ENCODE results near the gene CSMD2. TPM values are rescaled to one million over a fixed set of nuclear protein-coding genes. Genes with fewer than 3 reads are reported as not detected.

Gene CSMD2
- total and polyA plus RNA-seq, 2 of the 4 experiments (the other 2 are of a cell fraction), result under 0.01 to 0.36 TPM

- Histone ChIP-seq H3K23ac (ENCODE audit: low read depth, low read length) (no peak overlapping the region), H2AFZ (replicated peaks; ENCODE audit: low read length, poor library complexity) (no peak overlapping the region), H4K91ac (ENCODE audit: insufficient read depth, low read depth, low read length) (no peak overlapping the region), H2BK15ac (ENCODE audit: low read depth, low read length) (no peak overlapping the region), H3K9ac (ENCODE audit: low read depth, low read length) (no peak overlapping the region), H2AK9ac (replicated peaks; ENCODE audit: low read depth, low read length, poor library complexity) (no peak overlapping the region), H3K27ac (ENCODE audit: insufficient read depth, low read length) (no peak overlapping the region), H2BK5ac (ENCODE audit: low read depth, low read length, poor library complexity, severe bottlenecking) (no peak overlapping the region), H4K20me1 (ENCODE audit: insufficient read depth, low read length) (no peaks in the 10 kb centered on the region), H3K79me1 (ENCODE audit: low read depth in 1 of 2, low read length in 2 of 2) (no peaks in the 10 kb centered on the region), H3K4me1 (ENCODE audit: control insufficient read depth, insufficient read depth, low read length) (no peaks in the 10 kb centered on the region; the same call in 1 of the 2 replicates), H3K36me3 (ENCODE audit: control insufficient read depth, insufficient read depth, low read length) (no peaks in the 10 kb centered on the region), H3K4me3 (ENCODE audit: insufficient read depth, low read depth, low read length) (no peak overlapping the region), H3K27me3 (ENCODE audit: control insufficient read depth, insufficient read depth, low read length) (no peaks in the 10 kb centered on the region), H3K9me3 (ENCODE audit: control insufficient read depth, insufficient read depth, low read length) (peaks cover 42% of the 10 kb centered on the region), H3K18ac (ENCODE audit: low read depth, low read length) (no peak overlapping the region), H4K5ac (ENCODE audit: low read depth, low read length) (no peak overlapping the region), H3K56ac (ENCODE audit: extremely low read depth, insufficient read depth, low read length) (no peak overlapping the region), H3K4ac (ENCODE audit: low read depth, low read length) (no peak overlapping the region), H2AK5ac (ENCODE audit: low read depth, low read length) (no peak overlapping the region), H3K14ac (replicated peaks; ENCODE audit: low read depth, low read length) (no peak overlapping the region), H3K9me1 (ENCODE audit: insufficient read depth, low read length) (no peaks in the 10 kb centered on the region), H2BK120ac (ENCODE audit: low read depth, low read length) (no peak overlapping the region), H2BK20ac (ENCODE audit: low read depth, low read length) (no peak overlapping the region), H4K8ac (ENCODE audit: low read depth in 2 of 2, low read length in 2 of 2) (no peak overlapping the region), H3K4me2 (ENCODE audit: low read depth, low read length) (no peak overlapping the region)
- dilution Hi-C loops (cut with HindIII; ENCODE audit: low sequenced_read_pairs, unreplicated experiment), result no loop called here
- POLR2A ChIA-PET (ENCODE audit: unreplicated experiment), result no interaction called here
- no peak for TF ChIP-seq MXI1 (IDR thresholded peaks at IDR 0.05; ENCODE audit: borderline replicate concordance, low read depth, low read length)
- TF ChIP-seq BHLHE40 (IDR thresholded peaks at IDR 0.05; ENCODE audit: low read depth, low read length), result no peak
- no peak for TF ChIP-seq RFX5 (IDR thresholded peaks at IDR 0.05; ENCODE audit: low read depth, low read length)
- ATAC-seq (ENCODE audit: low read depth) (no peak), DNase-seq (no peak)
- intact Hi-C loops (cut with micrococcal nuclease), result no loop called here
- CTCF ChIA-PET, result no interaction called here
- WGBS, 2 experiments (ENCODE audit: extremely low coverage in 2 of 2, insufficient read length in 1 of 2), result no CpG with 5 or more reads among the region's 3 CpGs
- BruUV-seq (replicated peaks), result no TSS peak
- in situ Hi-C loops (cut with MboI; ENCODE audit: low sequenced_read_pairs), result no loop called here
Observed at GRCh38 chr1:33898406-33898805, 266.6 kb downstream of the CSMD2 start.
